ENCODE data around the gene PPIL3.
A peak's percentile ranks its signal among the peaks of the same experiment; 100 is the strongest.

The PPIL3 gene

DNA sequence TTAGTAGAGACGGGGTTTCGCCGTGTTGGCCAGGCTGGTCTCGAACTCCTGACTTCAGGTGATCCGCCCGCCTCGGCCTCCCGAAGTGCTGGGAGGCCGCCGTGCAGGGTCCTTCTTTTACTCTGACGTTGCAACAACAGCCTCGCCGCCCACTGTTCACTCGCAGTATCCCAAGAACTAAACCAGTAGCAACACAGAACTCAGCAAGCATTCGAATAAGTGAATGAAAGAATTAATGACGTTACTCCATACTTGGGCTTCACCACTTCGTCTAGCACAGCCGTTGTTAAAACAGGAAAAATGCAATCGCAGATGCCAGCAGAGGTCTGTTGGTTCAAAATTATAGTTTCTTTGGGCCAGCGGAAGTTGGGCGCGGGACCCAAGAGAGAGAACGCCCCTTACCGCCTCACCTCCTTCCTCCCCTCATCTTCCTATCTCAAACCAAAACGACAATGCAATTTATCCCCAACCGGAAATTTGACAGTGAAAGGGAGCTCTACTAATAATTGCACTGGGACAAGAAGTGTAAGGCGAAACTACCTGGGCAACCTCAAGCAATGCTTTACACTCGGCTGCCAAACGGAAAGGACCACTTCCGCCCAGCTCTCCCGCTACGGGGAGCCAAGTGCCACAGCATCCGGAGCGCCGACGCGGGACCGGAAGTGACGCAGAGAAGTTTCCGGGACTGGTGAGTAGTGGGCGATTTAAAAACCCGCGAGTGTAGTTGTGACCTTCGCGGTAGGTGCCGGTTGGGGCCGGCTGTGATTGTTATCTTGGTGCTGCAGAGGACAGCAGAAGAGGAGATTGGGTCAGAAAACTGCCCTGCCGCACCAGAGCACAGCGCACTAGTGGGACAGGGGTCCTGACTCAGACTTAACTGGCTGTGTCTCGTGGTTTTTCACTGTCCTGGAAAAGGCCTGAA is at the start of gene PPIL3, which contains the start of gene NIF3L1:
TSS of gene PPIL3 (minus strand) at position 374 of the 922 bp plus-strand sequence. CDS start 1,462 bp downstream, outside the sequence.
TSS of gene NIF3L1 (plus strand) at position 668 of the 922 bp plus-strand sequence. CDS start 2,573 bp downstream, outside the sequence.
- peak; percentile 99 for DNase-seq

DNA sequence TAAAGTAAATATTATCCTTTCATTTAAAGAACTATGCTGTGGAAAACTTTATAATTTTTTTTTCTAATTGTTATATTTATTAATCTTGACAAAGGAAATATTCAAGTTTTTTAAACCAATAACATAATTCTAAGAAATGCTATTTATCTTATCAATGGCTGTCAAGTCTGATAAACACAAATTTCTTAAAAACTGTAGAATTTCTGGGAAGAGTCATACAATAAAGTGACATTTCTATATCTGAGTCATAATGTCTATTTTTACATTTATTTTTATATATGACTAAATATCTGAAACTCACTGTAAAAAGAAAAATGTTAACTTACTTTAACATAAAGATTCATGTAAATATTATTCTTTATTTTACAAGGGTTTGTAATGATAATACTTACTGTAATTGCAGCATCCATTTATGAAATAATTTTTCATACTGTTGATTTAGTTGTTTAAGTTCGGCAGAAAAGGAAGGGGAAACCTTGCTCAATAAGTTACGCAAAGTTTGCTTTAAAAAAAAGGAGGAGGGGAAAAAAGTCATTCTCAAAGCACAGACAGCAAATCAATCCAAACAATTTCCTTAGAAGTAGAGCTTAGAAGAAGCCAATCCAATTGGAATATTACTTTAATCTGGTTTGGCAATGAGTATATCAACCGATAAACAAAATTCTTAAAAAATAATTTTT is 42.2 kb upstream of the PPIL3 start:
- peak; percentile 67 for DNase-seq

DNA sequence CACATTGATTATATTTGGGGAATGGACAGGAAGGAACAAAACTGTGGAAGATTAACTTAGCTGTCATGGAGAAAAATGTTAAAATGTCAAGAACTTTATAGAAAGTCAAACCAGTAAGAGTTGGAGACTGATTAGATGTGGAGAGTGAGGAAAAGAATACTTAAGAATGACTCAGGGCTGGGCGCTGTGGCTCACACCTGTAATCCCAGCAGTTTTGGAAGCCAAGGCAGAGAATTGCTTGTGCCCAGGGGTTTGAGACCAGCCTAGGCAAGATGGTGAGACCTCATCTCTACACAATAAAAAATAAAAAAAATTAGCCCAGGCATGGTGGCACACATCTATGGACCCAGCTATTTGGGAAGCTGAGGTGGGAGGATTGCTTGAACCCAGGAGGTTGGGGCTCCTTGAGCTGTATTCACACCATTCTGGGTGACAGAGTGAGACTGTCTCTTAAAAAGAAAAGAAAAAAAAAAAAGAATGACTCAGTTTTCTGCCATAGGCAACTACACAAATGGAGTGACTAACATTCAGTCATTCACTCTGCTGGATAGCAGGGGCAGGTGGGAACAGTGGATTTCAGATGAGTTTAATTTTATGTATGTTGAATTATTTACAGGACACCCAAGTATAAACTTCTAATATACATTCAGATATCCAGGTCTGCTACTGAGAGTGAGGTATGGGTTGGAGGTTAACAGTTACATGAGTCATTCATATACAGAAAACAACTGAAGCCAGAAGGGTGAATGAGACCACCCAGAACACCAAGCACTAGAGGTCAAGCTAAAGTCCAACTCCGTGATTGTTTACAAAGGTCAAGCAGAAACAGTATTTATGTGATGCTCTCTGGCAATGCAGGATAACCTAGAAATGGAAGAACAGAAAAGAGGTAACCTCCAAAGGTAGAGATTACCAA is 40.7 kb upstream of the PPIL3 start:
- DNase-seq = peak; percentile 3

GRCh38 chr2:200922439-200922838 is 33.6 kb upstream of the PPIL3 start:
- no peak for DNase-seq

- no peak for DNase-seq
Measured at GRCh38 chr2:200913654-200914053, 24.8 kb upstream of the PPIL3 start.

- no peak for DNase-seq
Measured at GRCh38 chr2:200909958-200910357, 21.1 kb upstream of the PPIL3 start.

DNA sequence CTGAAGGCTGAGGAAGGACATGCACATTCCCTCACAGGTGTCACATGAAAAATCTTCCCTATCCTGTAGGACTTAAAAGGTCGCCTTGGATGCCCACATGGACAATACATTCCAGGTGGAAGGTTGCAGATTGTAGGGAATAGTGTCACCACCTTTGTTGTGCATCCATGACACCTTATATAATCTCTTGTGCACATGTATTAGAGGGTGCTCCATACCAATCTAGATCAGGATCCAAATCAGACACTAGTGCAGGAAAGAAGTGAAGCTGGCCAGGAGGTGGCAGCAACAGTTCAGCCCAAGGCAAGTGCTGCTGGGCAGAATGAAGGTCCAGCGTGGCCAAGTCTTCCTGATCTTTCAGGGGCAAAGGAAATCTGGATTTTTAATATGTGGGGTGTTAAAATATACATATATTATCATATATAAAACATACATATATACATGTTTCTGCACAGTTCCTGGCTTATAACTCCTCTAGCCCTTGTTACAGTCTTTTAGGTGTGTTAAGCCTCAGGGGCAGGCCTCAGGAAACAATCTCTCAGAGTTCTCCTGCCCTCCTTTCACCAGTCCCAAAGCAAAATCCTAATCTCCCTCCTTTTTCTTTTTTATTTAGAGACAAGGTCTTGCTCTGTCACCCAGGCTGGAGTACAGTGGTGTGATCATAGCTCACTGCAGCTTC is 16.9 kb upstream of the PPIL3 start:
- peak; percentile 73 for DNase-seq

GRCh38 chr2:200901459-200902072 is 12.7 kb upstream of the PPIL3 start:
- peak; percentile 88 for DNase-seq

- no peak for DNase-seq
Measured at GRCh38 chr2:200899482-200899881, 10.6 kb upstream of the PPIL3 start.

- DNase-seq = peak; percentile 27
Measured at GRCh38 chr2:200881715-200882249, 7.1 kb downstream of the PPIL3 start.

DNA sequence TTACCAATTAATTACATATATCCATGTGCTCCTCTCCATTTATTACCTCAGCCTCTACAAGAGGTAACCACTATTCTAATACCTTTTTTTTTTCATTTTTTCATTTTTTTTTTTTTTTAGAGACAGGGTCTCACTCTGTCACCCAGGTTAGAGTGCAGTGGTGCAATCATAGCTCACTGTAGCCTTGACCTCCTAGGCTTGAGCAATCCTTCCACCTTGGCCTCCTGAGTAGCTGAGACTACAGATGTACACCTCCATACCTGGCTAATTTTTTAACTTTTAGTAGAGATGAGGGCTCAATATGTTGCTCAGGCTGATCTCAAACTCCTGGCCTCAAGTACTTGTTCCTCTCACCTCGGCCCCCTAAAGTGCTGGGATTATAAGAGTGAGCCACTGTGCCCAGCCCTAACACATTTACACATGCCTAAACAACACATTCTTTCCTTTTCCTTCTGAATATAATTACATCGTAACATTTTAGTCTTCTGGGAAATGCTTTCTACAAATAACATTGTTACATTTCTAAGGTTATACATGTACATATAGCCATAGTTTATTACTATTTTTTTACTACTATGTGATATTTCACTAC is 10.5 kb downstream of the PPIL3 start:
- DNase-seq = no peak

DNA sequence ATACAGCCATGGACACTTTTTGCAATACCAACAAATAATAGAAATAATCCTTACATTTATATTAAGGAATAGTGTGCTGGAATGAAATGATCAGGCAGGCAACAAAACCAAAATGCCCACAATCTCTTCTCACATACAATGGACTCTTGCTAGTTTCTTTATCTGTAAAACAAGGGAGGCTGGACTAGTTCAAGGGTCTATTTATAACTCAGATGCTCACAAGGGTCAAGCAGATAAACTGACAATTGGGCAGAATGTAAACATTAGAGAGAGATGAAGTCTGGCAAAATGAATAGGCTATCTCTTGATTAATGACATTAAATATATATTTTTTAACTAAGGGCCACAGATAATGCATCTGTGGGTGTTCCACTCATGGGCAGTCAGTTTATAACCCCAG is 11.4 kb downstream of the PPIL3 start:
- DNase-seq = no peak

DNA sequence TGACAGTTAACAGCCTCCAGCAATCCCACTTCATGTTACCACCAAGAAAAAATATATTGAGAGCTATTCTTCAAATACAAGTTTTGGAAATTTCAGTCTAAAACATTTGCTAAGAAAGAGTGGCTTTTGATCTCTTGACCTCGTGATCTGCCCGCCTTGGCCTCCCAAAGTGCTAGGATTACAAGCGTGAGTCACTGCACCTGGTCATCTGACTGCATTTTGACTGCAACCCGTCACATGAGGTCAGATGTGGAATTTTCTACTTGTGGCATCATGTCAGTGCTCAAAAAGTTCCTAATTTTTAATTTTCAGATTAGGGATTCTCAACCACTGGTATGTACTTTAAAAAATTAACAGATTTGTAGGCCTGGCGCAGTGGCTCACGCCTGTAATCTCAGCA is 15.3 kb downstream of the PPIL3 start:
- DNase-seq = peak; percentile 58

- DNase-seq = no peak
Measured at GRCh38 chr2:200871151-200871550, 17.7 kb downstream of the PPIL3 start.

GRCh38 chr2:200869014-200869413 is 19.9 kb downstream of the PPIL3 start:
- no peak for DNase-seq

DNA sequence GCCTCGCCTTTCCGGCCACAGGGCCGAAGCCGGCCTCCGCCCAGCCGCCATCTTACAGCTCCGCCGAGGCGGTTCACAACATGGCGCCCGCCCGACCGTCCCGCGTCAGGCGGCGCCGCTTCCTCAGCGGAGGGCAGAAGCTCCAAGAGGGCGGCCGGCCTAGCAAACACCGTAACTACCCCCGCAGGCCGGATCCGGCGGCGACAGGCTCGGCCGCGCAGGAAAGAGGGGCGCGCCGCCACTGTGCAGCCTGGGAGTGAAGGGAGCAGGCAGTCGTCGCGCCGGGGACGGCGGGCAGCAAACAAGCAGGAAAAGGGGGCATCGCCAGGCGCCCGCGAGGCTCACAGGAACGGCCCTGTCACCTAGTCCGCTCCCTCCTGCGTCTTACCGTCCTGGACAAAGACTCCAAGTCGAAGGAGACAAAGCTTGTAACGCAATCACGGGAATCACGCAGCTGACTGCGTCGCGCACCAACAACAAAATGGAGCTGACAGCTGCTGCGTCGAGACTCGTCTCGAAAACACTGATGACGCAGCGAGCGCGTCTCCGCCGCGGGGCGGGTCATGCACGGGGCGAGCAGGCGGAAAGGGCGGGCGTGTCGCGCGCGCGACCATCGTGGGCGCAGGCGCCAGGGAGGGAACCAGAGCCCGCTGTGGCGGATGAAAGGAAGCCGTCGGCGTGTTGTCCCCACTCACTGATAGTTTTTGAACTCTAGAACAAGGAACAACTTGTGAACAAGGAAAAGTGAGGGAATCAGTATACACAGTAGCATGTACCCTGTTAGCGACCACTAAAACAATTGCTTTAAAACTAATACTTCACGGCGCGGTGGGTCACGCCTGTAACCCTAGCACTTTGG is 24.5 kb downstream of the PPIL3 start, which contains the start of gene CLK1:
TSS of gene CLK1 (minus strand) at position 483 of the 859 bp plus-strand sequence. CDS start 2,796 bp downstream, outside the sequence.
- peak; percentile 98 for DNase-seq

DNA sequence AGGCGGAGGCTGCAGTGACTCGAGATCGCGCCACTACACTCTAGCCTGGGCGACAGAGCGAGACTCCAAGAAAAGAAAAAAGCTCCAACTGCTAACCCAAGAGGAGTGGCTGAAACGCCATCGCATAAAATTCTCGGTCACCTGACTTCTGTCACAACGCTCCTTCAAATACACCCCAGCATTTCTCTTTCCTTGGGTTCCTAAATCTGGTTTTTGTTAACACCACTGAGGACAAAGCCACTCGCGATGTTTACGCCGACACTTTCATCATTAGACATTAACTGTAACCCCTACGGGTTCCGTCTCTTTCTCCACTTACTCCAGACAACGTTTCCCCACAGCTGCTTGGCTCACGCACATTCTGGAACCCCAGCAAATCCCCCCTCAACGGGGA is 25.1 kb downstream of the PPIL3 start:
- DNase-seq = no peak

DNA sequence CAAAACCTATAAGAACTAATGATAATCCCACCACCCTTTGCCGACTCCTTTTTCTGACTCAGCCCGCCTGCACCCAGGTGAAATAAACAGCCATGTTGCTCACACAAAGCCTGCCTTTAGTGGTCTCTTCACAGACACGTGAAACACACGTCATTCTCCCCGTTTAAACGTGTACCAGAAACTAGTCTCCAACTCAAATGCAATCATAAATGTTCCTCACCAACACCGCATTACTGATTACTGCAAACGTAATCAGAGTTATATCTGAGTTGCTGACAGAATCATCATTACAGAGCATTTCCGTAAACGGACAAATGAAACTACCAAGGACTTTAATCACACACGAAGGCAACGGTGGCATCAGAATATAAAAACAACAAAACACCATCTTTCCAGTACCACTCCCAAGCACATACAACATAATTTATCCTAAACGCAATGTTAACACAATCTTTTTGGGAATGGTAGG is 26.3 kb downstream of the PPIL3 start:
- peak; percentile 86 for DNase-seq

- DNase-seq = no peak
Measured at GRCh38 chr2:200861617-200862155, 27.2 kb downstream of the PPIL3 start.
